HEK293 (cell line): ENCODE measurements around the gene HOXB4.

ENCODE experiments used
- FEZF1 ChIP-seq: fragments of 450-650 bp; formaldehyde crosslinking; IDR thresholded peaks from 2 replicates; pipeline ENCODE4 v1.5.1; 2016; ENCODE audit warnings: missing biosample characterization, missing genetic modification characterization
- GLIS2 ChIP-seq: fragments of 450-650 bp; formaldehyde crosslinking; IDR thresholded peaks from 2 replicates; pipeline ENCODE4 v1.5.1; 2016; ENCODE audit warnings: missing biosample characterization, missing genetic modification characterization
- IKZF3 ChIP-seq: fragments of 450-650 bp; IDR thresholded peaks from 2 replicates; pipeline ENCODE4 v1.5.0; 2018; ENCODE audit warnings: missing biosample characterization, mild to moderate bottlenecking, missing genetic modification characterization, moderate library complexity
- PBX3 ChIP-seq: sonication (generic); formaldehyde crosslinking; IDR thresholded peaks from 2 replicates; pipeline ENCODE4 v1.8.1; 2022; ENCODE audit warnings: mild to moderate bottlenecking, moderate library complexity, missing genetic modification reagents
- PRDM1 ChIP-seq: fragments of 450-650 bp; formaldehyde crosslinking; IDR thresholded peaks from 2 replicates; pipeline ENCODE4; 2016; ENCODE audit warnings: missing biosample characterization, missing genetic modification characterization
- SCRT2 ChIP-seq: fragments of 450-650 bp; formaldehyde crosslinking; IDR thresholded peaks from 2 replicates; pipeline ENCODE4 v1.5.1; 2016; ENCODE audit warnings: missing biosample characterization, missing genetic modification characterization
- ZBTB1 ChIP-seq: fragments of 450-650 bp; formaldehyde crosslinking; IDR thresholded peaks from 2 replicates; pipeline ENCODE4 v1.5.1; 2016; ENCODE audit warnings: missing biosample characterization, missing genetic modification characterization
- ZBTB17 ChIP-seq: fragments of 450-650 bp; formaldehyde crosslinking; IDR thresholded peaks from 2 replicates; pipeline ENCODE4 v1.5.1; 2016; ENCODE audit warnings: missing biosample characterization, missing genetic modification characterization
- ZNF138 ChIP-seq: fragments of 450-650 bp; formaldehyde crosslinking; IDR thresholded peaks from 2 replicates; pipeline ENCODE4 v1.5.1; 2016; ENCODE audit warnings: missing biosample characterization, missing genetic modification characterization, borderline replicate concordance
- ZNF140 ChIP-seq: fragments of 450-650 bp; formaldehyde crosslinking; IDR thresholded peaks from 2 replicates; pipeline ENCODE4 v1.5.1; 2016; ENCODE audit warnings: missing biosample characterization, missing genetic modification characterization
- ZNF202 ChIP-seq: fragments of 450-650 bp; formaldehyde crosslinking; IDR thresholded peaks from 2 replicates; pipeline ENCODE4 v1.5.1; 2016; ENCODE audit warnings: missing biosample characterization, missing genetic modification characterization, borderline replicate concordance
- ZNF266 ChIP-seq: fragments of 450-650 bp; formaldehyde crosslinking; IDR thresholded peaks from 2 replicates; pipeline ENCODE4 v1.5.1; 2016; ENCODE audit warnings: missing biosample characterization, missing genetic modification characterization, low read depth
- ZNF274 ChIP-seq, 2 experiments: fragments of 200-500 bp in 1 of 2; fragments of 450-650 bp in 1 of 2; sonication (Bioruptor generic) in 1 of 2; formaldehyde crosslinking in 1 of 2; IDR thresholded peaks; 2 replicates each; pipeline versions ENCODE4 v1.5.1 to v1.6.1; 2014 to 2016; ENCODE audit warnings: borderline replicate concordance in 1 of 2, inconsistent platforms in 1 of 2, low read length in 1 of 2, missing biosample characterization in 1 of 2, missing genetic modification characterization in 1 of 2
- ZNF311 ChIP-seq: fragments of 450-650 bp; formaldehyde crosslinking; IDR thresholded peaks from 2 replicates; pipeline ENCODE4 v1.5.1; 2017; ENCODE audit warnings: missing biosample characterization, missing genetic modification characterization, borderline replicate concordance
- ZNF324 ChIP-seq: fragments of 450-650 bp; formaldehyde crosslinking; IDR thresholded peaks from 2 replicates; pipeline ENCODE4 v1.5.1; 2016; ENCODE audit warnings: missing biosample characterization, missing genetic modification characterization
- ZNF335 ChIP-seq: fragments of 450-650 bp; formaldehyde crosslinking; conservative IDR thresholded peaks from 2 replicates; pipeline ENCODE4 v1.5.1; 2016; ENCODE audit warnings: missing biosample characterization, missing genetic modification characterization
- ZNF341 ChIP-seq: fragments of 450-650 bp; formaldehyde crosslinking; IDR thresholded peaks from 2 replicates; pipeline ENCODE4; 2016; ENCODE audit warnings: low read depth, missing biosample characterization, missing genetic modification characterization
- ZNF350 ChIP-seq: fragments of 450-650 bp; formaldehyde crosslinking; IDR thresholded peaks from 2 replicates; pipeline ENCODE4 v1.5.0; 2017; ENCODE audit warnings: missing biosample characterization, mild to moderate bottlenecking, missing genetic modification characterization
- ZNF449 ChIP-seq: fragments of 450-650 bp; formaldehyde crosslinking; IDR thresholded peaks from 2 replicates; pipeline ENCODE4 v1.5.1; 2017; ENCODE audit warnings: missing biosample characterization, mild to moderate bottlenecking, missing genetic modification characterization, moderate library complexity
- ZNF544 ChIP-seq: fragments of 450-650 bp; formaldehyde crosslinking; IDR thresholded peaks from 2 replicates; pipeline ENCODE4 v1.5.0; 2017; ENCODE audit warnings: missing biosample characterization, missing genetic modification characterization
- ZNF549 ChIP-seq: fragments of 450-650 bp; IDR thresholded peaks from 2 replicates; pipeline ENCODE4 v1.5.1; 2018; ENCODE audit warnings: missing biosample characterization, missing genetic modification characterization, mild to moderate bottlenecking, inconsistent platforms, moderate library complexity
- ZNF596 ChIP-seq: fragments of 450-650 bp; IDR thresholded peaks from 2 replicates; pipeline ENCODE4 v1.5.0; 2018; ENCODE audit warnings: missing biosample characterization, mild to moderate bottlenecking, missing genetic modification characterization, moderate library complexity
- ZNF600 ChIP-seq: fragments of 450-650 bp; formaldehyde crosslinking; IDR thresholded peaks from 2 replicates; pipeline ENCODE4 v1.5.1; 2016; ENCODE audit warnings: missing biosample characterization, missing genetic modification characterization
- ZNF621 ChIP-seq: fragments of 450-650 bp; formaldehyde crosslinking; IDR thresholded peaks from 2 replicates; pipeline ENCODE4 v1.5.1; 2017; ENCODE audit warnings: missing biosample characterization, missing genetic modification characterization
- ZNF626 ChIP-seq: fragments of 450-650 bp; sonication (Bioruptor Pico); formaldehyde crosslinking; IDR thresholded peaks from 2 replicates; pipeline ENCODE4 v1.5.1; 2018; ENCODE audit warnings: missing biosample characterization, missing genetic modification characterization, inconsistent platforms
- ZNF701 ChIP-seq: fragments of 450-650 bp; formaldehyde crosslinking; IDR thresholded peaks from 2 replicates; pipeline ENCODE4 v1.5.1; 2016; ENCODE audit warnings: missing biosample characterization, missing genetic modification characterization
- ZNF830 ChIP-seq: fragments of 450-650 bp; IDR thresholded peaks from 2 replicates; pipeline ENCODE4 v1.5.0; 2018; ENCODE audit warnings: missing biosample characterization, missing genetic modification characterization, low read depth, mild to moderate bottlenecking, moderate library complexity
- ZNF843 ChIP-seq: fragments of 450-650 bp; formaldehyde crosslinking; IDR thresholded peaks from 2 replicates; pipeline ENCODE4 v1.5.1; 2016; ENCODE audit warnings: missing biosample characterization, missing genetic modification characterization
- TF ChIP-seq, protein P1 (sequence below): fragments of 450-650 bp; formaldehyde crosslinking; IDR thresholded peaks from 2 replicates; pipeline ENCODE4 v1.5.1; 2017; ENCODE audit warnings: missing biosample characterization, missing genetic modification characterization
- TF ChIP-seq, protein P2 (sequence below): fragments of 450-650 bp; formaldehyde crosslinking; IDR thresholded peaks from 2 replicates; pipeline ENCODE4 v1.5.1; 2016; ENCODE audit warnings: missing biosample characterization, missing genetic modification characterization
- TF ChIP-seq, protein P3 (sequence below): fragments of 450-650 bp; IDR thresholded peaks from 2 replicates; pipeline ENCODE4 v1.5.1; 2018; ENCODE audit warnings: missing biosample characterization, mild to moderate bottlenecking, missing genetic modification characterization

Gene HOXB4

DNA sequence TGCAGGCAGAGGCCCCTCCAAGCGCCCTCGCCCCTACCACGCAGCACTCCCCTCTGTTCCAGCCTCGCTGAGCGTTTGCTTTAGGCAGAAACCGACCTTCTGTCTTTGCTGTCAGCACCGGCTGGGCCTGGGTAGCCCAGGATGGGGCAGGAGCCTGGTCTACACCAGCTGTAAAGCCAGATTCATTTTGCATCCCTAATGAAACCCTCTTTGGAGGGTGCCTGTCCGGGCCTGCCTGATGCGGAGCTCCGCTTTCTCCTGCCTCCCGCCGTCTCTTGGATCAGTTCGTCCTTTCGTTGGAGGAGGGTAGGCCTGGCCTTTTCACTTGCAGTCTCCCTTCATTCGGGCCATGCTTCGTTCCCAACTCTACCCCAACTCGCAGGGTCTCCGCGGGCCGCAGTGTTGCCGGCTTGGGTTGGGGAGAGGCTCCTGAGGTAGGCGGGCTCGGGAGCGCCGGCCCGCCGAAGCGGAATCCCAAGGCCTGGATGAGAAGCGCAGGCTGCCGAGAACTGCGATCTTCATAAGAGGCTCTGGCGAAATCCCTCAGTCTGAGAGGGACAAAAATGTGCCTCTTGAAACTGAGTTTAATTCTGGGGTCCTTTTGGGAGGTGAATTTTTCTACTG is 41.8 kb upstream of the HOXB4 start (continued):
- TF ChIP-seq ZBTB1 (tag by site-specific recombination) (no peak), ZNF324 (tag by site-specific recombination) (peak; percentile 21; the same call in 1 of the 2 replicates), ZNF544 (tag by site-specific recombination) (no peak), ZNF843 (0 out of 2 replicates have a peak, but pooled peaks have one; percentile 3), ZNF341 (tag by site-specific recombination) (peak; percentile 27; the same call in 1 of the 2 replicates), ZNF274 (IDR thresholded peaks at IDR 0.05; ENCODE audit: low read length) (no peak), ZNF274 (tag by site-specific recombination; IDR thresholded peaks at IDR 0.05; ENCODE audit: borderline replicate concordance) (no peak), PRDM1 (tag by site-specific recombination) (peak; percentile 96), GLIS2 (tag by site-specific recombination) (no peak), ZNF621 (tag by site-specific recombination) (no peak), ZNF350 (tag by site-specific recombination) (no peak), ZBTB17 (tag by site-specific recombination) (peak; percentile 95), ZNF596 (tag by site-specific recombination) (0 out of 2 replicates have a peak, but pooled peaks have one; percentile 7), IKZF3 (peak; percentile 57), FEZF1 (tag by site-specific recombination) (no peak; the same call in 1 of the 2 replicates), ZNF449 (tag by site-specific recombination) (no peak), ZNF138 (tag by site-specific recombination) (no peak), SCRT2 (tag by site-specific recombination) (no peak), ZNF830 (no peak), ZNF600 (tag by site-specific recombination) (peak; percentile 97), ZNF202 (no peak), ZNF335 (tag by site-specific recombination) (peak; percentile 43), ZNF311 (tag by site-specific recombination) (no peak), ZNF140 (tag by site-specific recombination) (no peak), PBX3 (no peak), ZNF266 (no peak), ZNF626 (tag by site-specific recombination) (no peak), ZNF701 (tag by site-specific recombination) (no peak), ZNF549 (tag by site-specific recombination) (no peak)
- TF ChIP-seq, protein P1, sequence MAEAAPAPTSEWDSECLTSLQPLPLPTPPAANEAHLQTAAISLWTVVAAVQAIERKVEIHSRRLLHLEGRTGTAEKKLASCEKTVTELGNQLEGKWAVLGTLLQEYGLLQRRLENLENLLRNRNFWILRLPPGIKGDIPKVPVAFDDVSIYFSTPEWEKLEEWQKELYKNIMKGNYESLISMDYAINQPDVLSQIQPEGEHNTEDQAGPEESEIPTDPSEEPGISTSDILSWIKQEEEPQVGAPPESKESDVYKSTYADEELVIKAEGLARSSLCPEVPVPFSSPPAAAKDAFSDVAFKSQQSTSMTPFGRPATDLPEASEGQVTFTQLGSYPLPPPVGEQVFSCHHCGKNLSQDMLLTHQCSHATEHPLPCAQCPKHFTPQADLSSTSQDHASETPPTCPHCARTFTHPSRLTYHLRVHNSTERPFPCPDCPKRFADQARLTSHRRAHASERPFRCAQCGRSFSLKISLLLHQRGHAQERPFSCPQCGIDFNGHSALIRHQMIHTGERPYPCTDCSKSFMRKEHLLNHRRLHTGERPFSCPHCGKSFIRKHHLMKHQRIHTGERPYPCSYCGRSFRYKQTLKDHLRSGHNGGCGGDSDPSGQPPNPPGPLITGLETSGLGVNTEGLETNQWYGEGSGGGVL (tag by site-specific recombination) = no peak
- TF ChIP-seq, protein P2, sequence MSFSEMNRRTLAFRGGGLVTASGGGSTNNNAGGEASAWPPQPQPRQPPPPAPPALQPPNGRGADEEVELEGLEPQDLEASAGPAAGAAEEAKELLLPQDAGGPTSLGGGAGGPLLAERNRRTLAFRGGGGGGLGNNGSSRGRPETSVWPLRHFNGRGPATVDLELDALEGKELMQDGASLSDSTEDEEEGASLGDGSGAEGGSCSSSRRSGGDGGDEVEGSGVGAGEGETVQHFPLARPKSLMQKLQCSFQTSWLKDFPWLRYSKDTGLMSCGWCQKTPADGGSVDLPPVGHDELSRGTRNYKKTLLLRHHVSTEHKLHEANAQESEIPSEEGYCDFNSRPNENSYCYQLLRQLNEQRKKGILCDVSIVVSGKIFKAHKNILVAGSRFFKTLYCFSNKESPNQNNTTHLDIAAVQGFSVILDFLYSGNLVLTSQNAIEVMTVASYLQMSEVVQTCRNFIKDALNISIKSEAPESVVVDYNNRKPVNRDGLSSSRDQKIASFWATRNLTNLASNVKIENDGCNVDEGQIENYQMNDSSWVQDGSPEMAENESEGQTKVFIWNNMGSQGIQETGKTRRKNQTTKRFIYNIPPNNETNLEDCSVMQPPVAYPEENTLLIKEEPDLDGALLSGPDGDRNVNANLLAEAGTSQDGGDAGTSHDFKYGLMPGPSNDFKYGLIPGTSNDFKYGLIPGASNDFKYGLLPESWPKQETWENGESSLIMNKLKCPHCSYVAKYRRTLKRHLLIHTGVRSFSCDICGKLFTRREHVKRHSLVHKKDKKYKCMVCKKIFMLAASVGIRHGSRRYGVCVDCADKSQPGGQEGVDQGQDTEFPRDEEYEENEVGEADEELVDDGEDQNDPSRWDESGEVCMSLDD (tag by site-specific recombination) = no peak
- TF ChIP-seq, protein P3, sequence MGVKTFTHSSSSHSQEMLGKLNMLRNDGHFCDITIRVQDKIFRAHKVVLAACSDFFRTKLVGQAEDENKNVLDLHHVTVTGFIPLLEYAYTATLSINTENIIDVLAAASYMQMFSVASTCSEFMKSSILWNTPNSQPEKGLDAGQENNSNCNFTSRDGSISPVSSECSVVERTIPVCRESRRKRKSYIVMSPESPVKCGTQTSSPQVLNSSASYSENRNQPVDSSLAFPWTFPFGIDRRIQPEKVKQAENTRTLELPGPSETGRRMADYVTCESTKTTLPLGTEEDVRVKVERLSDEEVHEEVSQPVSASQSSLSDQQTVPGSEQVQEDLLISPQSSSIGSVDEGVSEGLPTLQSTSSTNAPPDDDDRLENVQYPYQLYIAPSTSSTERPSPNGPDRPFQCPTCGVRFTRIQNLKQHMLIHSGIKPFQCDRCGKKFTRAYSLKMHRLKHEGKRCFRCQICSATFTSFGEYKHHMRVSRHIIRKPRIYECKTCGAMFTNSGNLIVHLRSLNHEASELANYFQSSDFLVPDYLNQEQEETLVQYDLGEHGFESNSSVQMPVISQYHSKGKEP (tag by site-specific recombination) = peak; percentile 35; the same call in 1 of the 2 replicates
